Tibial nerve (tissue), 4 donors: ENCODE measurements around the gene ZFC3H1. TPM values are rescaled to one million over a fixed set of nuclear protein-coding genes. Genes with fewer than 3 reads are reported as not detected.

Experiments used
- DNase-seq, 2 donors: peaks; one replicate each; pipeline ENCODE4 v3.0.0-alpha.2; 2019; ENCODE audit warnings: low spot score in 2 of 2
- H3K27ac ChIP-seq, 4 donors: fragments of 200-600 bp; sonication (generic) in 3 of 4; one replicate each; pipeline ENCODE4 v1.5.1; 2017 to 2019; ENCODE audit warnings: mild to moderate bottlenecking in 1 of 4
- H3K27me3 ChIP-seq, 2 donors: fragments of 200-600 bp; sonication (generic) in 1 of 2; one replicate each; pipeline versions ENCODE4 v1.5.1 to v1.6.0; 2017 to 2019
- H3K36me3 ChIP-seq, 3 donors: fragments of 200-600 bp; sonication (generic); one replicate each; pipeline ENCODE4 v1.5.1; 2018 to 2019
- H3K4me1 ChIP-seq, 4 donors: fragments of 200-600 bp; sonication (generic) in 3 of 4; one replicate each; pipeline ENCODE4 v1.5.1; 2017 to 2019
- H3K4me3 ChIP-seq, 4 donors: fragments of 200-600 bp; sonication (generic) in 3 of 4; one replicate each; pipeline ENCODE4 v1.5.1; 2017 to 2019; ENCODE audit warnings: mild to moderate bottlenecking in 1 of 4, moderate library complexity in 1 of 4
- H3K9me3 ChIP-seq, 4 donors: fragments of 200-600 bp; sonication (generic) in 3 of 4; one replicate each; pipeline ENCODE4 v1.5.1; 2017 to 2019
- EP300 ChIP-seq, 2 donors: sonication (generic); formaldehyde crosslinking; IDR thresholded peaks; one replicate each; pipeline ENCODE4 v1.6.1; 2017; ENCODE audit warnings: antibody characterized with exemption in 2 of 2, mild to moderate bottlenecking in 1 of 2
- POLR2A ChIP-seq, 2 donors: fragments of 450-650 bp; IDR thresholded peaks; one replicate each; pipeline ENCODE4 v1.6.1; 2017; ENCODE audit warnings: antibody characterized with exemption in 2 of 2, mild to moderate bottlenecking in 2 of 2, moderate library complexity in 2 of 2
- WGBS, 2 donors: methylation state at CpG; one replicate each; pipeline ENCODE4 v1.1.5; 2018; 5-methylcytosine and 5-hydroxymethylcytosine counted together
- total RNA-seq, 4 donors: library from RNA; depleted of rRNA; stranded (reverse); fragments of >200 nt; gene quantifications; one replicate each; pipeline ENCODE4 v1.1.0, GENCODE V29; 2016
- TF ChIP-seq, protein P1 (sequence below), 5 experiments: fragments of 200-600 bp in 3 of 5; fragments of 450-650 bp in 2 of 5; sonication (generic) in 3 of 5; IDR thresholded peaks; one replicate each; pipeline ENCODE4 v1.5.1; 2016 to 2019; ENCODE audit warnings: antibody characterized with exemption in 5 of 5, mild to moderate bottlenecking in 3 of 5, moderate library complexity in 2 of 5

The ZFC3H1 gene
- total RNA-seq, 4 donors from 2014 or later = 47.1 to 95.3 (median 79.8) TPM

DNA sequence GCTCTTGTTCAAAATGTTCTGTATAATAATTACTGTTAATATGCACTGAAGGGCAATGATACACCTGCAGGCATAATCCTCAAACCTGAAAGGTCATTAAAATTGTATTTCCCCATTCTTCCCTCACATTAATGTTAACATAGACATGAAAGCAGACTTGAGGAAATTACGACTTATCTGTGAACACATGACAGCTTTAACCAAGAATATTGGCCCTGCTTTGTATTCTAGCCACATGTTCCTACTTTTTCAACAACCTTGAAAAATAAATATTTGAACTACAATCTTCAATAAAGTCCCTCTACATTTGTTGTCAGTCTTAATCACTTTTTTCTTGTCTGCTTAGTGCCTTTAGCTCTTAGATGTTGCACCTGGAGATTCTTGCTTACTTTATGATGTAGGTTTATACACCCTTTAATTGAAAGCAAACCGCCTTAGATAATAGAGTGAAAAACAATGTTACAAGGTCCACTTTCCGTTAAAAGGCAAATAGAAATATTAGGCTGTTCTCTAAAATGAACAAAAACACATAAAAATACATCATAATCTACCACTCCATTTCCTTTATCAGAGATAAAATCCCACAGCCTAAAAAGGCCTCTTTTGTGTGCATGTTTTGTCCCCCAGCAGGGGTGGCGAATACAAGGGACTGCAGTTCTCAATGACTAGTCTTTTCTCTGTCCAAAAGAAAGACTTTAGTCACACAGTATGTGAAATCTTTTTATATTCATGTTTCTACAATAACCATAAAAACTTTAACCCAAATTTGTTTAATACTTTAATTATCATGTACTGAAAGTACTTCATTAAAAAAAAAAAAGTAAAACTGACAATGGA is 55.9 kb downstream of the ZFC3H1 start:
- Histone ChIP-seq H3K27me3 (no peaks in the 10 kb centered on the region), H3K9me3 (no peaks in the 10 kb centered on the region), H3K4me1 (peaks cover 0 to 39% (median 0%) of the 10 kb centered on the region in 4 donors), H3K4me3 (no peak overlapping the region), H3K36me3 (peaks cover 0 to 58% (median 6%) of the 10 kb centered on the region in 3 donors), H3K27ac (peak overlapping the region in 2 of 4 donors; percentile 77 to 87)
- no peak for DNase-seq
- 55 to 58% methylated on average over 4 of the region's 4 CpGs for WGBS, 2 donors
- TF ChIP-seq EP300 (IDR thresholded peaks at IDR 0.05) (peak in 1 of 2 donors; percentile 14), POLR2A (IDR thresholded peaks at IDR 0.05) (no peak)

DNA sequence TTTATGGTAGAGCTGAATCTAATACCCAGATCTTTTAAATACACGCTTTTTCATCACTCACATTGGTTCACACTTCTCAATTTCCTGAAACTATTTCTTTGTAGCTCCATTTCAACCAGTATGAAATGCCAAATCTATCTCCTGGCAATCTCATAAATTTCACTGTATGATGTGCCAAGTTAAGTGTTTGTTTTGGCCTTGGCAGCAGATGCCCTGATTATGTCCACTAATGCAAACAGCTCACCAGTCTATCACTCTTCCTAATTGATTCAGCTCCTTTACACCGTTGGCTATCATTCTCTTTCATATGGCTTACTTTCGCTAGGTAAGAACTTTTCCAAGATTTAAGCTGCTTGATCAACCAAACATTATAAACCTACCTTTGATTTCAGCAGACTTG is 58.6 kb downstream of the ZFC3H1 start:
- peaks cover 0 to 40% (median 3%) of the 10 kb centered on the region in 4 donors for H3K4me1 ChIP-seq
- H3K4me3 ChIP-seq = no peak overlapping the region
- no peak for DNase-seq
- H3K36me3 ChIP-seq = peaks cover 0 to 32% (median 0%) of the 10 kb centered on the region in 3 donors
- 88 to 93% methylated on average over 3 of the region's 3 CpGs for WGBS, 2 donors
- TF ChIP-seq, protein P1, sequence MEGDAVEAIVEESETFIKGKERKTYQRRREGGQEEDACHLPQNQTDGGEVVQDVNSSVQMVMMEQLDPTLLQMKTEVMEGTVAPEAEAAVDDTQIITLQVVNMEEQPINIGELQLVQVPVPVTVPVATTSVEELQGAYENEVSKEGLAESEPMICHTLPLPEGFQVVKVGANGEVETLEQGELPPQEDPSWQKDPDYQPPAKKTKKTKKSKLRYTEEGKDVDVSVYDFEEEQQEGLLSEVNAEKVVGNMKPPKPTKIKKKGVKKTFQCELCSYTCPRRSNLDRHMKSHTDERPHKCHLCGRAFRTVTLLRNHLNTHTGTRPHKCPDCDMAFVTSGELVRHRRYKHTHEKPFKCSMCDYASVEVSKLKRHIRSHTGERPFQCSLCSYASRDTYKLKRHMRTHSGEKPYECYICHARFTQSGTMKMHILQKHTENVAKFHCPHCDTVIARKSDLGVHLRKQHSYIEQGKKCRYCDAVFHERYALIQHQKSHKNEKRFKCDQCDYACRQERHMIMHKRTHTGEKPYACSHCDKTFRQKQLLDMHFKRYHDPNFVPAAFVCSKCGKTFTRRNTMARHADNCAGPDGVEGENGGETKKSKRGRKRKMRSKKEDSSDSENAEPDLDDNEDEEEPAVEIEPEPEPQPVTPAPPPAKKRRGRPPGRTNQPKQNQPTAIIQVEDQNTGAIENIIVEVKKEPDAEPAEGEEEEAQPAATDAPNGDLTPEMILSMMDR (IDR thresholded peaks at IDR 0.05) = no peak
- TF ChIP-seq POLR2A (IDR thresholded peaks at IDR 0.05) = no peak
- TF ChIP-seq EP300 (IDR thresholded peaks at IDR 0.05) = no peak
- H3K27ac ChIP-seq = peak overlapping the region in 1 of 4 donors; percentile 87
- H3K27me3 ChIP-seq = no peaks in the 10 kb centered on the region
- no peaks in the 10 kb centered on the region for H3K9me3 ChIP-seq

DNA sequence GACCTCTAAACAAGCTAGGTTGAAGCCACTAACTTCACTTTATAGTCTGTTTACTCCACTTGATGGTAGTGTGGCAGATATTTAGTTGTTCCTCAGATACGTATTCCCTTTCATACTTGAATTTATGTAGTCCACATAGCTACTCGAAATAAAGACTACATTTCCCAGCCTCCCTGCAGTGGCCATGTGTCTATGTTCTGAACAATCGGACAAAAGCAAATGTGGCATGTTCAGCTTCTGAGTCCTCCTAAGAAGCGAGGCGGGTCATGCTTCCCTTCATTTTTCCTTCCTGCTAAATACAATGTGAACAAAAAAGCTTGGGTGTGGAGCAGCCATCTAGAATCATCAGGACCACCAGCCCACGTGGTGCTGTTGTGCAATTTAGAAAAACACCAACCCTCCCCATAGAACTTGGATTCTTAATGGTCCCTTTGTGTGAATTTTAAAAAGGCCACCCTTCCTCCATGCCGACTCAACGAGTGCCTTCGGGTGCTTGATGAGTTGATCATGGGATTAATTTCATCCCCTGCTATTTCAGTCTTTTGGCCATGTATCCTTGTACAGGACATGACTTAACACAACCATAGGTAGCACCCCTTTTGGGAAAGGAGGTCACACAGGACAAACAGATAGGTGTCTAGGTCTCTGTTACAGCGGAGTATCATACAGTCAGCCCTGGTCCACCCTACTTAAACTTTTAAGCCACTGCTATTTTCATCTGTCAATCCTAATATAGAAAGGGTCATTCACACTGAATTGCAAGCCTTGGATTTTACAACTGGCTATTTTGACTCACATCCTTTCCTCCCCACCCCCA is 60.7 kb downstream of the ZFC3H1 start:
- peaks cover 0 to 20% (median 0%) of the 10 kb centered on the region in 3 donors for H3K36me3 ChIP-seq
- H3K9me3 ChIP-seq = no peaks in the 10 kb centered on the region
- H3K4me1 ChIP-seq = peaks cover 0 to 30% (median 3%) of the 10 kb centered on the region in 4 donors
- 50 to 51% methylated on average over 10 of the region's 10 CpGs for WGBS, 2 donors
- no peak overlapping the region for H3K4me3 ChIP-seq
- no peak for DNase-seq
- peak overlapping the region; percentile 30 to 87 (median 54) for H3K27ac ChIP-seq
- H3K27me3 ChIP-seq = no peaks in the 10 kb centered on the region
- TF ChIP-seq, protein P1 (IDR thresholded peaks at IDR 0.05) = no peak
- TF ChIP-seq POLR2A (IDR thresholded peaks at IDR 0.05) = no peak
- TF ChIP-seq EP300 (IDR thresholded peaks at IDR 0.05) = peak in 1 of 2 donors; percentile 66

DNA sequence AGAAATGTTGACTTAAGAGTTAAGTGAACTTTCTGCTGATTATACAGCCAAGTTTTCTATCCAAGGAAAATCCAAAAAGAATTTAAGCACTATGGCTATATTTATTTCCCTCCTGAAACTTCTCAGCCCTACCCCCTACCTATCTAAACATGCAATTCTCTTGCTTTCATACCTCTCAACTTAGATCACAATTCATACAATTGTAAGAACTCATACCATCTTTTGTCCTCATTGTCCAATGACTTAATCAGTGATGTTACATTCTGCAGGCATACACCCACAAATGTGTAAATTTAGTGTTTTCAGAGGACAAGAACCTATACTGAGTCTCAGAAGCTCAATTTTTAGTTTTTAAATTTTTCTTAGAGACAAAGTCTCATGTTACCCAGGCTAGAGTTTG is 62.1 kb downstream of the ZFC3H1 start:
- Histone ChIP-seq H3K36me3 (peaks cover 0 to 9% (median 0%) of the 10 kb centered on the region in 3 donors), H3K9me3 (no peaks in the 10 kb centered on the region), H3K27ac (peak overlapping the region in 2 of 4 donors; percentile 78 to 87), H3K4me1 (peaks cover 0 to 18% (median 3%) of the 10 kb centered on the region in 4 donors), H3K27me3 (no peaks in the 10 kb centered on the region), H3K4me3 (no peak overlapping the region)
- no peak for DNase-seq
- TF ChIP-seq EP300 (IDR thresholded peaks at IDR 0.05) = no peak
- TF ChIP-seq POLR2A (IDR thresholded peaks at IDR 0.05) = no peak

DNA sequence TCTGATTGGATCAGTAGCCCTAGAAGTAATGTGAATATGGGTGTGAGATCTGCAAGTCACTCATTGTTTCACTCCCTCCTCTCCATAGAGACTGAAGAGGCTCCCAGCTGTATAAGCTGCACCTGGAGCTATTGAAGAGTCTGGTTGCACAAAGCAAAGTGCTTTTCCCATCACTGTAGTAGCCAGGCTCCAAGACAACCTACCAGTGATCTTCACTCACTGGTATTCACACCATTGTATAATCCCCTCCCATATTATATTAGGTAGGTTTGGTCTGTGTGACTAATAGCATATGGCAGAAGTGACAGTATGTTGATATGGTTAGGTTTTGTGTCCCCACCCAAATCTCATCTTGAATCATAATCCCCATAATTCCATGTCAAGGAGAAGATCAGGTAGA is 64.4 kb downstream of the ZFC3H1 start:
- no peak overlapping the region for H3K27ac ChIP-seq
- H3K4me3 ChIP-seq = no peak overlapping the region
- peaks cover 0 to 14% (median 3%) of the 10 kb centered on the region in 4 donors for H3K4me1 ChIP-seq
- DNase-seq = no peak
- no peak for TF ChIP-seq POLR2A (IDR thresholded peaks at IDR 0.05)
- TF ChIP-seq, protein P1 (IDR thresholded peaks at IDR 0.05) = no peak
- no peak for TF ChIP-seq EP300 (IDR thresholded peaks at IDR 0.05)
- no peaks in the 10 kb centered on the region for H3K9me3 ChIP-seq
- no peaks in the 10 kb centered on the region for H3K27me3 ChIP-seq
- no peaks in the 10 kb centered on the region for H3K36me3 ChIP-seq
